HS-5 (cell line): ENCODE results near the gene DNAH17.

Experiments
- DNase-seq: peaks from one replicate; pipeline ENCODE4 v3.0.0-alpha.2; 2012; ENCODE audit warnings: low read depth

Gene DNAH17

GRCh38 chr17:78494696-78495330 is 82.4 kb downstream of the DNAH17 start:
- no peak for DNase-seq

GRCh38 chr17:78493853-78494695 is 83.1 kb downstream of the DNAH17 start:
- DNase-seq, result no peak

GRCh38 chr17:78493450-78493849 is 83.7 kb downstream of the DNAH17 start:
- no peak for DNase-seq

- no peak for DNase-seq
These were observed 84.9 kb downstream of the DNAH17 start for GRCh38 chr17:78492116-78492799.

- DNase-seq, result no peak
These were observed 85.7 kb downstream of the DNAH17 start for GRCh38 chr17:78491236-78492115.

GRCh38 chr17:78490673-78491072 is 86.5 kb downstream of the DNAH17 start:
- no peak for DNase-seq

GRCh38 chr17:78490156-78490555 is 87.0 kb downstream of the DNAH17 start:
- no peak for DNase-seq

- DNase-seq, result no peak
These were observed 88.1 kb downstream of the DNAH17 start for GRCh38 chr17:78488867-78489634.

GRCh38 chr17:78488156-78488555 is 89.0 kb downstream of the DNAH17 start:
- DNase-seq, result no peak

GRCh38 chr17:78486946-78487680 is 90.1 kb downstream of the DNAH17 start:
- no peak for DNase-seq

- no peak for DNase-seq
These were observed 90.9 kb downstream of the DNAH17 start for GRCh38 chr17:78486228-78486802.

- no peak for DNase-seq
These were observed 91.7 kb downstream of the DNAH17 start for GRCh38 chr17:78485290-78486168.

GRCh38 chr17:78484271-78485246 is 92.6 kb downstream of the DNAH17 start:
- DNase-seq, result no peak

GRCh38 chr17:78479369-78479768 is 97.8 kb downstream of the DNAH17 start:
- no peak for DNase-seq

- DNase-seq, result no peak
These were observed 98.4 kb downstream of the DNAH17 start for GRCh38 chr17:78478757-78479297.

- no peak for DNase-seq
These were observed 99.1 kb downstream of the DNAH17 start for GRCh38 chr17:78477913-78478756.

- no peak for DNase-seq
These were observed 100.2 kb downstream of the DNAH17 start for GRCh38 chr17:78476973-78477372.
